ENCODE results near the gene ZMYM1.
A peak's percentile ranks its signal among the peaks of the same experiment; 100 is the strongest.
"Not testable (repeated sequence)": the region's sequence is repeated elsewhere in the genome, so short reads cannot be mapped to it uniquely, and the experiment has no call there.

ZMYM1 gene

DNA sequence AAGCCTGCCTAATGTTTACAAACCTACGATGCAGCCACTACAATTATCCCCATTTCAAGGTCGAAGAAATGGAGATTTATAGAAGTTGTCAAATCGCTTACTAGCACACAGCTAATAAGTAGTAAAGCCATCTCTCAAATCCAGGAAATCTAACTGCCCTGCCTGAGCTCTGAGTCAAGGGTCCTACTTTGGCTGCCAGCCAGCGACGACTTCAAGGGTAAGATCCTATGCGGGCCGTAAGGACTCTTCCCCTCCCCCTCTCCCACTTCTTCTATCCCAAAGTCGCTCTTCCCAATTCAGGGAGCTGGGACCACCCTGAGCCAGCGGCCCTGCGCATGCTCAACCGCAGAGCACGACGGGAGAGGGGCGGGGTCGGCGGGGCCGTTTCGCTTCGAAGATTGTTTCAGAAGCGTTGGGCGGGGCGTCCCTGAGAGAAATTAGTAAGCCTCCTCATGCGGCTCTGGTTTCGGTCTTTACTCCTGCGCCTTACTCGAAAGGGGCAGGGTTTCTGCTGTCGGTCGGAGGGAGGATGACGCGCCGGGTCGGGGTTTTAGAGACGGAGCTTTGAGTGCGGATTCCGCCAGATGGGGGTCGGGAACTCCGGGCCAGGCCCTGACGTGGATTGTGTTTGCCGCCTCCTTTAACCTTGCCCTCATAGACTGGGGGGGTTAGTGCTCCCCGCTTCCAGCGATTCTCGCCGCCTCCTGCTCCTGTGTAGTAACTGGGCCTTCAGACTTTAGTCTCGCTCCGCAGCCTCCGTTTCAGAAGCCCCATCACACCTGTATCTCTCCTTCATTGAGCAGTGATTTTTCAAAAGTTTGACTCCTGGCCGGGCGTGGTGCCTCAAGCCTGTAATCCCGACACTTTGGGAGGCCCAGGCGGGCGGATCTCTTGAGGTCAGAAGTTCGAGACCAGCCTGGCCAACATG is at the start of gene ZMYM1:
Gene ZMYM1 (plus strand): TSS at position 383 of the 928 bp plus-strand sequence. CDS start 14,603 bp downstream, outside the sequence.
- DNase-seq, result peak; percentile 87

GRCh38 chr1:35029761-35030160 is 49.4 kb upstream of the ZMYM1 start:
- no peak for DNase-seq

GRCh38 chr1:35030338-35030737 is 48.8 kb upstream of the ZMYM1 start:
- peak; percentile 36 for DNase-seq

GRCh38 chr1:35030756-35031446 is 48.3 kb upstream of the ZMYM1 start:
- peak; percentile 74 for DNase-seq

GRCh38 chr1:35032384-35032739 is 46.8 kb upstream of the ZMYM1 start:
- DNase-seq, result no peak

DNA sequence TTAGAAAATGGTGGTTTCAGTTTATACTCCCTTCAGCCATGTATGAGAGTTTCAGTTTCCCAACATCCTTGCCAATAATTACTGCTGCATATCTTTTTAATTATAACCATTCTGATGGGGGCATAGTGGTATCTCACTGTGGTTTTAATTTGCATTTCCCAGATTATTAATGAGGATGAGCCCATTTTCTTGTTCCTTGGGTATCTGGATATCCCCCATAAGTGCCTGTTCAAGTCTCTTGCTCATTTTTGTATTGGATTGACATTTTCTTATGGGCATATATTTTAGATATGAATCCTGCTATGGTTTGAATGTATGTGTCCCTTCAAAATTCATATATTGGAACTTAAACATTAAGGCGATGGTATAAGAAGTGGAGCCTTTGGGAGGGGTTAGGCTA is 45.8 kb upstream of the ZMYM1 start:
- no peak for DNase-seq

DNA sequence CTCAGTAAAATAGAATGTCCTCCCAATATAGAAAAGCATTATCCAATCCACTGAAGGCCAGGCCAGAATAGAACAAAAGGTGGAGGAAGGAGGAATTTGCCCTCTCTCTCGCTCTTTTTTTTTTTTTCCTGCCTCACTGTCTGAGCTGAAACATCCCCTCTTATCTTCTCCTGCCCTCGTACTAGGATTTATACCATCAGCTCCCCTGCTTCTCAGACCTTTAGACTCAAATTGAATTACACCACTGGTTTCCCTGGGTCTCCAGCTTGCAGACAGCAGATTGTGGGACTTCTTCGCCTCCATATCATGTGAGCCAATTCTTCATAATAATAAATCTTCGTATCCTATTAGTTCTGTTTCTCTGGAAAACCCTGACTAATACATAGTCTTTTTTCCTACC is 42.6 kb upstream of the ZMYM1 start:
- no peak for DNase-seq

DNA sequence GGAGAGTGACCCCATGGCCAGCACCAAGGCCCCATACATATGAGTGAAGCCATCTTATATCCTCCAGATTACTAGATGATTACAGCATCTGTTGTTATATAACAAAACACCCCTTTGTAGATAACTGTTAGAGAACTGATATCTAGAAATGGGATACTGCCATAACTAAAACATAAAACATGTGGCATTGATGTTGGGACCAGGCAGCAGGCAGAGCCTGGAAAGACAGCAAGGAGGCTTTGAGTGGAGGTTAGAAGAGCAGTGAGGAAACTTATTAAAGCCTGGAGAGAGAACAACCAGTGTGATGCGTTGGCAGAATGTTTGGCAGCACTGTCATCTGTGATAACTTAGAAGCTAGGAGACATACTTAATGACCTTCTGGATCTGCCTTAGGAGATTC is 42.0 kb upstream of the ZMYM1 start:
- DNase-seq, result no peak

DNA sequence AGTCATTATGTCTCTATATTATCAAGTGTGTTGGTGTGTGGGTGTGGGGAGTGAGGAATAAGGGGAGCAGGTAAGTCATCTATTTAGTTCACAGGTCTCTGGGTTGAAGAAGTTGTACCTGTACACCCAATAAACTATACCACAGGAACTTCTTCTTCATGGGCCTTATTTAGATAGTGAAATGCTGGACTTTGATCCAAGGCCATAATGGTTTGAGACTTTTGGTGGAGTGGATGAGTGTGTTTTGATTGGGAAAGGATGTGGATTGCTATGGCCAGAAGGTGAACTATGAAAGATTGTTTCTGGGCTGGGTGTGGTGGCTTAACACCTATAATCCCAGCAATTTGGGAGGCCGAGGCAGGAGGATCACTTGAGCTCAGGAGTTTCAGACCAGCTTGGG is 40.5 kb upstream of the ZMYM1 start:
- no peak for DNase-seq

DNA sequence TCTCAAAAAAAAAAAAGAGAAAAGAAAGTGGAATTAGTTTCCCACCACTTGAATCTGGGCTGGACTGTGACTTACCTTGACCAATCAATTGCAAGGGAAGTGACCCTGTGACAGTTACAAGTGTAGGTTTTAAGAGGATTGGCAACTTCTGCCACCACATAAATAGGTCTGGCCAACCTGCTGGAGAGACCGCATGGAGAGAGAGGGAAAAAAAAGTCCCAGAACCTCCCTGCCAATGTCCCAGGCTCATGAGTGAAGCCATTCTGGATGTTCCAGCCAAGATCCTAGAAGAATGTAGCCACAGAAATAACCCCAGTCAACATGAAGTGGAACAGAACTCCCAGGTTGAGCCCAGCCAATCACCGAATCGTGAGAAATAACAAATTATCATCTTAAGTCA is 35.7 kb upstream of the ZMYM1 start:
- no peak for DNase-seq

GRCh38 chr1:35044431-35044830 is 34.8 kb upstream of the ZMYM1 start:
- DNase-seq, result no peak

DNA sequence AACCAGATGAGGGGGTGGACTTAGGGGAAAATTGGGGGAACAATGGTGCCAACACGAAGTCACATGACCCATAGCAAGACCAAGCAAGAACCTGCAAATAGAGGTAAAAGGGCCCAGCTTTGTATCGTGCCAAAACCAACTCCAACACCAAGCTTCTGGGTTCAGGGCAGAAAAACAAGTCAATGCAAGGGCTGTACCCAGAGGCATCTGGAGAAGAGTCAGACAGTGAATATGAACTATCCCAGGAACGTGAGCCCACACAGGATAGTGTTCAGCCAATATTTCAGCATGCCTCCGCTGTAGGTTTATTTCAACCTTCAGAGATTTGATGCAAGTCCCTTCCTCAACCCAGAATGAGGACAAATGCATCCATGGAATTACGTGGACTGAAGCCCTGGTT is 32.5 kb upstream of the ZMYM1 start:
- no peak for DNase-seq

DNA sequence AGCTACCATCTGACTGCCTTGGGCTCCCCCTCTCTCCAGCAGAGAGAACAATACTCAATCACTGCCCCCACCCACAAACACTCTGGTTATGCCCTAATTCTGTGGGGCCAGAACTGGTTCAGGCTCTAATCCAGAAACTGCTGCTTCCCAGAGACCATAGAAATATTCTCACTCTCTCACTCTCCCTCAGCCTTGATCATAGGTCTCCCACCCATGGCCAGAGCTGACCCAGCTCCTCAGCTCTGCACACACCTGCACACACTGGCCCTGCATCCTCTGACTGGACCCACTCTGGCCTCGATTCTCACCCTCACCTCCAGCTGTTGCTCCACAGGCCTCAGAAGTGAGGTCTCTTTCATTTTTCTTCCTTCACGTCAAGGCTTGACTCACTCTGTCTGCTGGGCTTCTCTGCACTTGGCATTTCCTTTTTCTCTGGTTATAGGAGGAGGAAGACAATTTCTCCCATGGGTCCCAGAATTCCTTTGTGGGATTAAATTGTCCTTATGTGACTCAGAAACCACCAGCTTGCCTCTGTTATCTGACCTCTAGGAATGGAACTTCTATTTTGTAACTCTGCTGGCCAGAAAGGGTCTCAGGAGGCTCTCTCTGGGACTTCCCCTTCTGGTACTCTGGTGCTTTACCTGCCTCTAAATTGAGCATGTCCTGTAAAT is 31.9 kb upstream of the ZMYM1 start:
- DNase-seq, result no peak

GRCh38 chr1:35049116-35049515 is 30.1 kb upstream of the ZMYM1 start:
- no peak for DNase-seq

DNA sequence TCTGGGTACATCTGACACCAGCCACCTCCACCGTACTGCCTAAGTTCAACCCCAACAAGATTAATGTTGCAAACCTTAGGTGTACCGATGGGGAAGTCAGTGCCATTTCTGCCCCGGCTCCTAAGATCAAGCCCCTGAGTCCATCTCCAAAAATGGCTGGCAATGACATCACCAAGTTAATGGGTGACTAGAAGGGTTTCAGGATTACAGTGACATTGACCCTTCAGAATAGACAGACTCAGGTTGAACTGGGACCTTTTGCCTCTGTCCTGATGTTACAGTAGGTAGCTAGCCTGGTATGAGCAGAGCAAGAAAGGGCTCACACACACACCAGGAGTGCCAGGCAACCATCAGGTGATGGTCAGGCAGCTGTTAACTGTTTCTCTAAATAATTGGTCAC is 25.8 kb upstream of the ZMYM1 start:
- no peak for DNase-seq

DNA sequence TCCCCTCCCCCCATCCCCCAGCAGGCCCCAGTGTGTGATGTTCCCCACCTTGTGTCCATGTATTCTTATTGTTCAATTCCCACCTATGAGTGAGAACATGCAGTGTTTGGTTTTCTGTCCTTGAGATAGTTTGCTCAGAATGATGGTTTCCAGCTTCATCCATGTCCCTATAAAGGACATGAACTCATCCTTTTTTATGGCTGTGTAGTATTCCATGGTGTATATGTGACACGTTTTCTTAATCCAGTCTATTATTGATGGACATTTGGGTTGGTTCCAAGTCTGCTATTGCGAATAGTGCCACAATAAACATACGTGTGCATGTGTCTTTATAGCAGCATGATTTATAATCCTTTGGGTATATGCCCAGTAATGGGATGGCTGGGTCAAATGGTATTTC is 24.9 kb upstream of the ZMYM1 start:
- not testable (repeated sequence) for DNase-seq

DNA sequence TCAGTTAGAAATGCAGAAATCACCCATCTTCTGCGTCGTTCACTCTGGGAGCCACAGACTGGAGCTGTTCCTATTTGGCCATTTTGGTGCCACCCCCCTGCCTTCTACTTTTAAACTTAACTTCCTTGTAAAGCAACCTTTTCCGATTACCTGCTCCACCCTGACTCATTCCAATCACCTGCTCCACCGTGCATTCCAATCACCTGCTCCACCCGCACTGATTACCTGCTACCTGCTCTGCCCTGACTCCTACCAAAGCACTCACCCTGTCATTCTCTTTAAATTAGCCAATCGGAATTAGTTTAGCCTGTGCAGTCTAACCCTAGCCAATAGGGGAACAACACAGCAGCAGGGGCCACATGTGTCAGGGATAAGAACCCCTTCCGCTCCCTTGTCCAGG is 20.9 kb upstream of the ZMYM1 start:
- DNase-seq, result not testable (repeated sequence)

DNA sequence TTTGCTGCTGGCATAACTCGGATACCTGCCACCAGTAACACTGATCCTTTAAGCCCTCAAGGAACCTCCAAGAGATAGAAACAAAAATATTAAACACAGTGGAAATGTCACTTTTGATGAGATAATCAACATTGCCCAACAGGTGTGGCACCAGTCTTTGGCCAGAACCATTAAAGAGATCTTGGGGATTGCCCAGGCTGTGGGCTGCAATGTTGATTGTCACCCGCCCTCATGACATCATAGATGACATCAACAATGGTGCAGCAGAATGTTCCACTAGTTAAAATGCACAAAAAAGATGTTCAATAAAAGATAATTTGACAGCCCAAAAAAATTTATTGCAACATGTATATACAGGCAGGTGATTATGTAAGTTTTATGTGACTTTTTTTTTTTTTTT is 20.2 kb upstream of the ZMYM1 start:
- no peak for DNase-seq

DNA sequence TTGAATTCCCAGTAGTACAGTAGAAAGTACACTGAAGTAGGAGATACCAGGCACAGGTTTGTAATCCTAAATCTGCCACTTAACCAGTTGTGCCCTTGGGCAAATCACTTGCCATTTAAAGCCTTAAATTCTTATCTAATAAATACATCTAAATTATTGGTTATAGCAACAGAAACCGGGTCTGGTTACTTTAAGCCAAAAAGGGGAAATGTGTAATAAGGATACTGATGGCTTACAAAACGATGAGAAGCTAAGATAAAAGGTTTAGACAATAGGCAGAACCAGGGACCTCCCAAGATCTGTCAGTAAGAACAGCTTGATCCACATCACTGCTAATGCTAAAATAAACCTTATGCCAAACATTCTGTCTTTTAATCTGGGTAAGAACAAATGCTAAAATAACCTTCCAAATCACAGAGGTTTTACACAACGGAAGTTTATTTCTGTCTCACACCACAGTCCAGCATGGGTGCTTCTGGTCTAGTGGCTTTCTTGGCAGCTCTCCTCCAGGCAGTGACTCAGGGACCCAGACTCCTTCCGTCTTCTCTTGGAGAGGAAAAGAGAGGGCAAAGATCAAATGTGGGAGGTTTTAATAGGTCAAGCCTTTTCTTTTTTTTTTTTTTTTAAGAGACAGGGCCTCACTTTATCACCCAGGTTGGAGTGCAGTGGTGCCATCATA is 16.5 kb upstream of the ZMYM1 start:
- DNase-seq, result peak; percentile 44

GRCh38 chr1:35064265-35064664 is 14.9 kb upstream of the ZMYM1 start:
- DNase-seq, result no peak

DNA sequence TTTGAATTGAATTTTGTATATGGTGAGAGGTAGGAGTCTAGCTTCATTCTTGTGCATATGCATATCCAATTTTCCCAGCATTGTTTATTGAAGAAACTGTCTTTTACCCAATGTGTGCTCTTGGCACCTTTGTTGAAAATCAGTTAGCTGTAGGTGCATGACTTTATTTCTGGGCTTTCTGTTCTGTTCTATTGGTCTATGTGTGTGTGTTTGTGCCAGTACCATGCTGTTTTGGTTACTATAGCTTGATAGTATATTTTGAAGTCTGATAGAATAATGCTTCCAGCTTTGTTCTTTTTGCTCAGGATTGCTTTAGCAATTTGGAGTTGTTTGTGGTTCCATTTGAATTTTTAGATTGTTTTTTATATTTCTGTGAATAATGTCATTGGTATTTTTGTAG is 9.4 kb upstream of the ZMYM1 start:
- no peak for DNase-seq

DNA sequence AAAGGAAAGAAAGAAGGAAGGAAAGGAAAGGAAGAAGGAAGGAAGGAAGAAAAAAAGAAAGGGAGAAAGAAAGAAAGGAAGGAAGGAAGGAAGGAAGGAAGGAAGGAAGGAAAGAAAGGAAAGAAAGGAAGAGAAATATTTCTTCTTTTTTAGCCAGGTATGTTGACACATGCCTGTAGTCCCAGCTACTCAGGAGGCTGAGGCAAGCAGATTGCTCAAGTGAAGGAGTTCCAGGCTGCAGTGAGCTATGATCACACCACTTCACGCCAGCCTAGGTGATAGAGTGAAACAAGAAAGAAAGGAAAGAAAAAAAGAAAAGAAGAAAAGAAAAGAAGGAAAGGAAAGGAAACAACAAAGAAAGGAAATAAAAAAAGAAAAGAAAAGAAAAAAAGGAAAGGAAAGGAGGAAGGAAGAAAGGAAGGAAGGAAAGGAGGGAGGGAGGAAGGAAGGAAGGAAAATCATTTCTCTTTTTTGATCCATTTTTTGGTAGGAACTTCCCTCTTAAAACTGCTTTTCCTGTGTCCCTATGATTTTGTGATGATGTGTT is 5.8 kb upstream of the ZMYM1 start:
- DNase-seq, result no peak

DNA sequence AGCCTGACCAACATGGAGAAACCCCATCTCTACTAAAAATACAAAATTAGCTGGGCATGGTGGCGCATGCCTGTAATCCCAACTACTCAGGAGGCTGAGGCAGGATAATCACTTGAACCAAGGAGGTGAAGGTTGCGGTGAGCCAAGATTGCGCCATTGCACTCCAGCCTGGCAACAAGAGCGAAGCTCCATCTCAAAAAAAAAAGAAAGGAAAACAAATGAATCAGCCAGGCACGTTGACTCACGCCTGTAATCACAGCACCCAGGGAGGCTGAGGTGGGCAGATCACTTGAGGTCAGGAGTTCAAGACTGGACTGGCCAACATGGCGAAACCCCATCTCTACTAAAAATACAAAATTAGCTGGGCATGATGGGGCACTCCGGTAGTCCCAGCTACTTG is 2.8 kb upstream of the ZMYM1 start:
- not testable (repeated sequence) for DNase-seq
